ENCODE measurements around the gene PRSS8.

Gene PRSS8

DNA sequence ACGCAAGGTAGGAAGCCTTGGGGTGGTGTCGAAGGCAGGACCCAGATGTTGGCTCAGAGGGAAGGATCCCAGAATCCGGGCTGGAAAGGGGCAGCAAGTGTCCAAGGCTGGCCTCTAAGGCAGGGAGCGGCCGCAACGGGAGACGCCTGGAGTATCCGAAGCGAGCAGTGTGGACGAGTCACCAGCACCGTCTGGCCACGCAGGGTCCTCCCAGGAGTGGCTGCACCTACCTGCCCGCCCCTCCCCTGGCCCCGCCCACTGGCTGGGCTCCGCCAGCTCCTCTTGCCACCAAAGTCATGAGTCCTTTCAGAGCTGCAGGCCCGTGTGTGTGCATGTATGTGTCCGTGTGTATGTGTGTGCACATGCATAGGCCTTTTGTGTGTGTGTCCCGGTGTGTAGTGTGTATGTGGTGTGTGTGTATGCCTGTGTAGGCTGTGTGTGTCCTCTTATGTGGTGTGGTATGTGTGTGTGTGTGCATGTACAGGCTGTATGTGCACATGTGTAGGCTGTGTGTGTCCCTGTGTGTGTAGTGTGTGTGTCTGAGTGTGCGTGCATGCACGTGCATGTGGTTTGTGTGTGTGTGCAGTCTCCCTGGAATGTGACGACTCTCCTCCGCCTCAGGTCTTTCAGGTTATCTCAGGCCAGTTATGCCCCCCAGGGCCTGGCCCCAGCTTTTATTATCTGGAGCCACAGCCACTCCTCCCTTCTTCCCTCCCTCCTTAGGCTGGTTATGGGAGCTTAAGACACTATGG is at the start of gene PRSS8:
TSS of gene PRSS8 (minus strand) at position 193 of the 752 bp plus-strand sequence. CDS start 229 bp downstream, outside the sequence.
- DNase-seq (ENCODE audit: low read depth): no peak
- TF ChIP-seq, protein P1, sequence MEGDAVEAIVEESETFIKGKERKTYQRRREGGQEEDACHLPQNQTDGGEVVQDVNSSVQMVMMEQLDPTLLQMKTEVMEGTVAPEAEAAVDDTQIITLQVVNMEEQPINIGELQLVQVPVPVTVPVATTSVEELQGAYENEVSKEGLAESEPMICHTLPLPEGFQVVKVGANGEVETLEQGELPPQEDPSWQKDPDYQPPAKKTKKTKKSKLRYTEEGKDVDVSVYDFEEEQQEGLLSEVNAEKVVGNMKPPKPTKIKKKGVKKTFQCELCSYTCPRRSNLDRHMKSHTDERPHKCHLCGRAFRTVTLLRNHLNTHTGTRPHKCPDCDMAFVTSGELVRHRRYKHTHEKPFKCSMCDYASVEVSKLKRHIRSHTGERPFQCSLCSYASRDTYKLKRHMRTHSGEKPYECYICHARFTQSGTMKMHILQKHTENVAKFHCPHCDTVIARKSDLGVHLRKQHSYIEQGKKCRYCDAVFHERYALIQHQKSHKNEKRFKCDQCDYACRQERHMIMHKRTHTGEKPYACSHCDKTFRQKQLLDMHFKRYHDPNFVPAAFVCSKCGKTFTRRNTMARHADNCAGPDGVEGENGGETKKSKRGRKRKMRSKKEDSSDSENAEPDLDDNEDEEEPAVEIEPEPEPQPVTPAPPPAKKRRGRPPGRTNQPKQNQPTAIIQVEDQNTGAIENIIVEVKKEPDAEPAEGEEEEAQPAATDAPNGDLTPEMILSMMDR (IDR thresholded peaks at IDR 0.05; ENCODE audit: low read depth, low read length, missing control alignments): no peak
- H3K4me3 ChIP-seq (ENCODE audit: low read depth, low read length): no peak within 1 kb of the TSS

DNA sequence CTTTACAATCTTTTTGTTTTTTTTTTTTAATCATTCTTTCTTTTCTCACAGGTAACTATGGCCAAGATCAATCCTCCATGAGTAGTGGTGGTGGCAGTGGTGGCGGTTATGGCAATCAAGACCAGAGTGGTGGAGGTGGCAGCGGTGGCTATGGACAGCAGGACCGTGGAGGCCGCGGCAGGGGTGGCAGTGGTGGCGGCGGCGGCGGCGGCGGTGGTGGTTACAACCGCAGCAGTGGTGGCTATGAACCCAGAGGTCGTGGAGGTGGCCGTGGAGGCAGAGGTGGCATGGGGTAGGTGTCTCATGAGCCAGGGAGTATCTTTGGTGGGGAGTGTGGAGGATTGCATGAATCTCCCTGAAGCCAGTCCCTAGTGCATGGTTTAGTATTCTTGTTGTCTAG is 49.4 kb upstream of the PRSS8 start:
- no peak overlapping the region for H3K4me3 ChIP-seq (ENCODE audit: low read depth, low read length)
- TF ChIP-seq, protein P1 (IDR thresholded peaks at IDR 0.05; ENCODE audit: low read depth, low read length, missing control alignments): no peak
- DNase-seq (ENCODE audit: low read depth): no peak

DNA sequence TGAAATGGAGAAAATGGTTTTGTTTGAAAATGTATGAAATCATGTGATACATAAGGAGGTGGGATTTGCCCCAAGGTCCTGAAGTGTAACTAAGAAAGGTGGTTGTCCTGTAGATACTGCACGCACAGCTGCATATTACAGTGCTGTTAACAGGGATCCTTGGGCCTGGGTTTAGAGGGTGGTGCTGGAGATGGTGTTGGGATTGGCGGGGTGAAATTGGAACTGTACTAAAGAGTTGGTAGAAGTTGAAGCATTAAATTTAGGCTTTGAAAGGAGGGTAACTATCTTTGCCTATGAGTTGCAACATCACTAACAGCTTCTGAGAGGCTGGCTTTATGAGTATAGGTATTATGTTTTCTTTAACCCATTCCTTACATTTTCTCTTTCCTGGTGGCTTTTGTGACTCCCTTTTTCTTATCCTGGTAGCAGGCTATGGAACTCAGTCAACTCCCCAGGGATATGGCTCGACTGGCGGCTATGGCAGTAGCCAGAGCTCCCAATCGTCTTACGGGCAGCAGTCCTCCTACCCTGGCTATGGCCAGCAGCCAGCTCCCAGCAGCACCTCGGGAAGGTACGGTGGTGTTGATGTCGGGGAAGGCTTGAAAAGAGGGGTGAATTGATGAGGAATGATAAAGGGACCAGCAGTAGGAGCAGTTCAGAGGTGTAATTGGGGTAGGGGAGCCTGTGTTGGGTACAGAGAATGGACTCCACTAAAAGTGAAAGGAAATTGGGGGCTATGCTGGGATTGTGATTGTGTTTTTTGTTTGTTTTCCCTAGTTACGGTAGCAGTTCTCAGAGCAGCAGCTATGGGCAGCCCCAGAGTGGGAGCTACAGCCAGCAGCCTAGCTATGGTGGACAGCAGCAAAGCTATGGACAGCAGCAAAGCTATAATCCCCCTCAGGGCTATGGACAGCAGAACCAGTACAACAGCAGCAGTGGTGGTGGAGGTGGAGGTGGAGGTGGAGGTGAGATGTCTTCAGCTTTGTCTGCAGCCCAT is 48.2 kb upstream of the PRSS8 start:
- H3K4me3 ChIP-seq (ENCODE audit: low read depth, low read length): no peak overlapping the region
- DNase-seq (ENCODE audit: low read depth): no peak
- TF ChIP-seq, protein P1 (IDR thresholded peaks at IDR 0.05; ENCODE audit: low read depth, low read length, missing control alignments): no peak

DNA sequence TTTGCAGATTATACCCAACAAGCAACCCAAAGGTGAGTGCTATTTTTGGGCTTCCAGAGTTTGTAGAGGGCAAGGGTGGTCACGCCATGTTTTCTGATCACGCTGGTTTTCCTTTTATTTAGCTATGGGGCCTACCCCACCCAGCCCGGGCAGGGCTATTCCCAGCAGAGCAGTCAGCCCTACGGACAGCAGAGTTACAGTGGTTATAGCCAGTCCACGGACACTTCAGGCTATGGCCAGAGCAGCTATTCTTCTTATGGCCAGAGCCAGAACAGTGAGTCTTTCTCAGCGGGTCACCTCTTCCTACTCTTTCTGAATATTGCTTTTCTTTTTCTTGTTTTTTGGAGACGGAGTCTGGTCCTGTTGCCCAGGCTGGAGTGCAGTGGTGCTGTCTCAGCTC is 46.9 kb upstream of the PRSS8 start:
- TF ChIP-seq, protein P1 (IDR thresholded peaks at IDR 0.05; ENCODE audit: low read depth, low read length, missing control alignments): no peak
- no peak for DNase-seq (ENCODE audit: low read depth)
- H3K4me3 ChIP-seq (ENCODE audit: low read depth, low read length): peak overlapping the region; percentile 88

DNA sequence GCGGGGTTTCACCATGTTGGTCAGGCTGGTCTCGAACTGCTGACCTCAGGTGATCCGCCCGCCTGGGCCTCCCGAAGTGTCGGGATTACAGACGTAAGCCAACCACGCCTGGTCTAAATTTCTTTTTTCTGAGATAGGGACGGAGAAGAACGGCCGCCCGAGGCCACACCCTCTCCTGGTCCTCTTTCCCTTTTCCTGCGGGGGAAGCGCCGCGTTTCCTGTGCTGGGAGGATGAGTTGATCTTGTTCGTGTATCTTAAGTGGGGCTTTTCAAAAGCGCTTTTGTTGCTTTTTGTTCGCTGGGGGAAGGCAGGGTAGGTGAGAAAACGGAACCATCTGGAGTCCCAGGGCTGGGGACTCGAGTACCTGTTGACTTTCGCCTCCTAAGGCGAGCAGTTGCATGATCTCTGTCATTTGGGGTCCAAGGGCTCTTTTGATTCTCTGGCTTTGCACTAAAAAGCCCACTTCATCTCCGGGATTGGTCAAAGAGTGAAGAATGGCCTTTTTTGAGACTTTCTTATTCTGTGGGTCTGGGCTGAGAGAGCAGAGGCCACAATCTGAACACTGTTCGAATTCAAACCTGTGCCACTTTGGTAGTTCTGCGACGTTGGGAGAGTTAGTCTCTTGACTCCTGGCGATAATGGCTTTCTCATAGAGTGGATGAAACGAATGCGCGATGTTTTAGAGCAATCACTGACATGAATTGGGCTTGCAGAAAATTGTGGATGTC is 45.7 kb upstream of the PRSS8 start:
- no peak for DNase-seq (ENCODE audit: low read depth)
- TF ChIP-seq, protein P1 (IDR thresholded peaks at IDR 0.05; ENCODE audit: low read depth, low read length, missing control alignments): no peak
- peak overlapping the region; percentile 88 for H3K4me3 ChIP-seq (ENCODE audit: low read depth, low read length)

DNA sequence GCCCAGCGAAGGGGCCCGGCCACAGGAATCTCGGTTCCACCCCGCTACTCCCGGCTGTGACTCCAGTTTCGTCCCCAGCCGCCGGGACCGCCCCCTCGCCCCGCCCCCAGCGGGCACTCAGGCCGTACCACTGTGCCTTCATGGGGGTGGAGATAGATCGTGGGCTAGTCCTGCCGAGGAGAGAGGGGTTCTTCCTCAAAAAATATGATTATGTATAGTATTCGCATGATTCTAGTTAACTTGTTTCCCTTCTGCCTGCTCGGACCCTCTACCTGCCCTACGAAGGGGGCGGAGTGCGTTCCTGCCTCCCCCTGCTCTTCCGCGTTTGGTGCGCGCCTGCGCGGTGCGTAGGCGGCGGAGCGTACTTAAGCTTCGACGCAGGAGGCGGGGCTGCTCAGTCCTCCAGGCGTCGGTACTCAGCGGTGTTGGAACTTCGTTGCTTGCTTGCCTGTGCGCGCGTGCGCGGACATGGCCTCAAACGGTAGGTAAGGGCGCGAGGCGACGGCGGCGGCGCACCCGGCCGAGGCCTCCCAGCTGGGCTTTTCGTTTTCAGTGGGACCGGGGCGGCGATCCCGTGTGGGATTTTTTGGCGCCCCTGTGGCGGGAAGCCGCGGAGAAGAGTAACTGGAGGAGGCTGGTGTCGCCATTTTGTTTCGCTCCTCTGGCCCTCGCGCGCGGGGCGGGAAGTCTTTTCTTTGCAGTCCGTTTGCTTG is 44.4 kb upstream of the PRSS8 start, which contains the start of gene FUS:
TSS of gene FUS (plus strand) at position 393 of the 713 bp plus-strand sequence. CDS start at position 469, 76 bp downstream.
- DNase-seq (ENCODE audit: low read depth): peak; percentile 77
- TF ChIP-seq, protein P1 (IDR thresholded peaks at IDR 0.05; ENCODE audit: low read depth, low read length, missing control alignments): no peak
- peak within 1 kb of the TSS; percentile 88 for H3K4me3 ChIP-seq (ENCODE audit: low read depth, low read length)

All from GM12864 (cell line).